Natural killer cell (primary cell): ENCODE measurements around the gene SPAG6. TPM values are rescaled to one million over a fixed set of nuclear protein-coding genes. Genes with fewer than 3 reads are reported as not detected.

ENCODE experiments used
- ATAC-seq, 3 donors: fragments of 150-1000 bp in 2 of 3; fragments of 200-7000 bp in 1 of 3; cut with Tn5 transposase; 1 replicate in 1 of 3; 2 replicates in 2 of 3; pipeline ENCODE4 v1.10.0; 2021; ENCODE audit warnings: mild to moderate bottlenecking in 2 of 3, moderate library complexity in 2 of 3
- DNase-seq, 2 donors: peaks; one replicate each; pipeline versions ENCODE4 v3.0.0 to v3.0.0-alpha.2; 2013 to 2021; ENCODE audit warnings: mixed read lengths in 1 of 2
- H3K27ac ChIP-seq: one replicate; pipeline ENCODE4 v1.5.1; 2013; ENCODE audit warnings: mild to moderate bottlenecking, low read length
- H3K27me3 ChIP-seq: one replicate; pipeline ENCODE4 v1.6.1; 2013; ENCODE audit warnings: low read length; ENCODE audit not compliant: control insufficient read depth, insufficient read depth
- H3K36me3 ChIP-seq: one replicate; pipeline ENCODE4 v1.6.1; 2013; ENCODE audit warnings: low read length; ENCODE audit not compliant: control insufficient read depth, insufficient read depth
- H3K4me1 ChIP-seq: one replicate; pipeline ENCODE4 v1.6.1; 2013; ENCODE audit warnings: low read length; ENCODE audit not compliant: control insufficient read depth, insufficient read depth
- H3K4me3 ChIP-seq: one replicate; pipeline ENCODE4 v1.5.1; 2013; ENCODE audit warnings: low read length
- H3K9me3 ChIP-seq: one replicate; pipeline ENCODE4 v1.6.1; 2013; ENCODE audit warnings: low read length; ENCODE audit not compliant: control insufficient read depth, insufficient read depth
- H3K27ac Mint-ChIP-seq, 2 donors: one replicate each; pipeline ENCODE4 v1.8.0; 2022; ENCODE audit warnings: mild to moderate bottlenecking in 2 of 2, mixed read lengths in 2 of 2, moderate library complexity in 1 of 2
- H3K27me3 Mint-ChIP-seq, 2 donors: one replicate each; pipeline ENCODE4 v1.8.0; 2022; ENCODE audit warnings: low read depth in 2 of 2, mixed read lengths in 2 of 2
- H3K36me3 Mint-ChIP-seq: one replicate; pipeline ENCODE4 v1.8.0; 2022; ENCODE audit warnings: mixed read lengths
- H3K4me1 Mint-ChIP-seq, 2 donors: one replicate each; pipeline ENCODE4 v1.8.0; 2022; ENCODE audit warnings: mixed read lengths in 2 of 2
- H3K4me3 Mint-ChIP-seq: one replicate; pipeline ENCODE4 v1.8.0; 2022; ENCODE audit warnings: mild to moderate bottlenecking, moderate library complexity, mixed read lengths
- H3K9me3 Mint-ChIP-seq, 2 donors: one replicate each; pipeline ENCODE4 v1.8.0; 2022; ENCODE audit warnings: mixed read lengths in 2 of 2
- CTCF ChIP-seq: fragments of 200-600 bp; IDR thresholded peaks from one replicate; pipeline ENCODE4 v1.8.0; 2022; ENCODE audit warnings: antibody characterized with exemption
- whole genome bisulfite sequencing: methylation state at CpG from one replicate; pipeline ENCODE4 v1.1.7; 2013; ENCODE audit warnings: missing lambda C conversion rate; ENCODE audit not compliant: insufficient coverage; 5-methylcytosine and 5-hydroxymethylcytosine counted together
- intact Hi-C: fragments of 100-400 bp; cut with micrococcal nuclease; formaldehyde crosslinking; loops from one replicate; pipeline ENCODE4 v1.14.2; 2022
- total RNA-seq, 4 donors: library from RNA; stranded (reverse); fragments of 120-200 nt in 1 of 4; gene quantifications; one replicate each; pipeline versions ENCODE4 v1.2.3 to v1.2.4, GENCODE V29; 2013 to 2022

Gene SPAG6
- total RNA-seq, 3 donors from 2014 or later (not counting 1 experiment from before 2014, with no cell fraction given) = 0.35 to 0.79 TPM; not detected in 1

DNA sequence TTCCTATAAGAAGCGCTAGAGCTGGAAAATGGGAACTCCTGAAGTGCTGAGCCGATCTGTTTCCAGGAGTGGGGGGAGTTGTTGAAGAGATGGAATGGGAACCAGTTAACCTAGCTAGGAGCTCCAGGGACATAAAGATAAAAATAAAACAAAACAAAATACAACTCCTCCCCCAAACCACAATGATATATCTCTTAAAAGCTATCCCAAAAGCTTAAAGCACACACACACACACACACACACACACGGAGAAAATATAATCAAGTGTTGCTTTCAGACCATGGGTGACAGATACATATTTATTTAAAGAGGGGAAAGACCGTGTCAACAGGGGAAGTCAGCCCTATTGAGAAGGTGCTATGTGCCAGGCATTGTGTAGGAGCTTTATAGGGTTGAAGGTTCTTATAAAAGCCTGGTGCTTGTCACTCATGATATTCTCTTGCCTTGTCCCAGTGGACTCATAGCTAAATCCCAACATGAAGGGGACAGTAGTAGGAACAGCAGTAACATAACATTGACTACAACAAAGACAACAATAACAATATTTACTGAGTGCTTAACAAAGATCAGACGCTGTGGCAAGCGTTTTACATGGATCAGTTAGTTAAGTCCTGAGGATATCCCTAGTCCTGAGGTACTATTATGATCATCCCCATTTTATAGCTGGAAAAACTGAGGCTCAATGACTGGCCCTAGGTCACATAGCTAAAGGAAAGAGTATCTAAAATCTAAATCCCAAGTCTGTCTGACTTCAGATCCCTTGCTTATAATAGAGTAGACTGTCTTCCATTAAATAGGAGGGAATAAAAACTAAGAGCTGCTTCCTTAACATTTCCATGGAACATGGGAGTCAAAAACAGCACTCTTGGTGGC lies 115.5 kb downstream of the SPAG6 start:
- 86% methylated on average over 6 of the region's 6 CpGs for WGBS
- peaks cover 0 to 8% of the 10 kb centered on the region in 2 donors for H3K27me3 Mint-ChIP-seq
- no peaks in the 10 kb centered on the region for H3K36me3 Mint-ChIP-seq
- no peaks in the 10 kb centered on the region for H3K36me3 ChIP-seq
- H3K27ac Mint-ChIP-seq = no peak overlapping the region
- H3K27ac ChIP-seq = no peak overlapping the region
- H3K4me1 Mint-ChIP-seq = no peaks in the 10 kb centered on the region
- DNase-seq (no peak), ATAC-seq (no peak)
- intact Hi-C loops = no loop called here
- no peak overlapping the region for H3K4me3 Mint-ChIP-seq
- H3K4me1 ChIP-seq = no peaks in the 10 kb centered on the region
- H3K27me3 ChIP-seq = no peaks in the 10 kb centered on the region
- H3K4me3 ChIP-seq = no peak overlapping the region
- no peaks in the 10 kb centered on the region for H3K9me3 Mint-ChIP-seq
- TF ChIP-seq CTCF = no peak
- H3K9me3 ChIP-seq = no peaks in the 10 kb centered on the region

DNA sequence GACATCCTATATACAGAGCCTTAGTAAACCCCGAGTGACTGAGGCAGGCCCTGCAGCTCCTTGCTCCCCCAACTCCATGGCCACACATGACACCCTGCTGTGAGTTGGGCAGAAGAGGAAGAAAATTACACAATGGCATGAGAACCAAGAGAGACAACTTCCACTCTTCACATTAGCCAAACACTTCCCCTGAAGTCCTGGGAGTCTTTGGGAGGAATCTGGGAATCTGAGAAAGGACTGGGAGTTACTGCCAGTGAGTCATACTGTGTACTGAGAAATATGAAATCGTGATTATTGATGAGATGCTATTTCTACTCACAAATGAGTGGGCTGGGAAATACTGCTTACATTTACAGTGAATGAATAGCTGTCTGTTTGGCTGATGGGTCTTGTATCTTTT lies 116.6 kb downstream of the SPAG6 start:
- no peak overlapping the region for H3K27ac Mint-ChIP-seq
- no peak for TF ChIP-seq CTCF
- H3K36me3 Mint-ChIP-seq = no peaks in the 10 kb centered on the region
- no peak overlapping the region for H3K4me3 Mint-ChIP-seq
- no peaks in the 10 kb centered on the region for H3K4me1 Mint-ChIP-seq
- no peaks in the 10 kb centered on the region for H3K9me3 ChIP-seq
- 82% methylated on average over 1 of the region's 2 CpGs for WGBS
- no peak overlapping the region for H3K4me3 ChIP-seq
- ATAC-seq = no peak
- no peak overlapping the region for H3K27ac ChIP-seq
- no peaks in the 10 kb centered on the region for H3K27me3 ChIP-seq
- no peaks in the 10 kb centered on the region for H3K36me3 ChIP-seq
- intact Hi-C loops = no loop called here
- DNase-seq = no peak
- H3K27me3 Mint-ChIP-seq = peaks cover 0 to 8% of the 10 kb centered on the region in 2 donors
- no peaks in the 10 kb centered on the region for H3K9me3 Mint-ChIP-seq
- no peaks in the 10 kb centered on the region for H3K4me1 ChIP-seq

GRCh38 chr10:22463255-22463654 lies 118.0 kb downstream of the SPAG6 start:
- Mint-ChIP-seq H3K36me3 (no peaks in the 10 kb centered on the region), H3K27me3 (peaks cover 0 to 6% of the 10 kb centered on the region in 2 donors), H3K4me3 (no peak overlapping the region), H3K4me1 (no peaks in the 10 kb centered on the region), H3K9me3 (no peaks in the 10 kb centered on the region), H3K27ac (no peak overlapping the region)
- Histone ChIP-seq H3K4me3 (no peak overlapping the region), H3K9me3 (no peaks in the 10 kb centered on the region), H3K36me3 (no peaks in the 10 kb centered on the region), H3K27me3 (no peaks in the 10 kb centered on the region), H3K4me1 (no peaks in the 10 kb centered on the region), H3K27ac (no peak overlapping the region)
- no peak for TF ChIP-seq CTCF
- WGBS = 83% methylated on average over 4 of the region's 4 CpGs
- intact Hi-C loops = no loop called here
- DNase-seq = no peak
- no peak for ATAC-seq
